ENCODE data around the gene GPC4.

Gene GPC4

DNA sequence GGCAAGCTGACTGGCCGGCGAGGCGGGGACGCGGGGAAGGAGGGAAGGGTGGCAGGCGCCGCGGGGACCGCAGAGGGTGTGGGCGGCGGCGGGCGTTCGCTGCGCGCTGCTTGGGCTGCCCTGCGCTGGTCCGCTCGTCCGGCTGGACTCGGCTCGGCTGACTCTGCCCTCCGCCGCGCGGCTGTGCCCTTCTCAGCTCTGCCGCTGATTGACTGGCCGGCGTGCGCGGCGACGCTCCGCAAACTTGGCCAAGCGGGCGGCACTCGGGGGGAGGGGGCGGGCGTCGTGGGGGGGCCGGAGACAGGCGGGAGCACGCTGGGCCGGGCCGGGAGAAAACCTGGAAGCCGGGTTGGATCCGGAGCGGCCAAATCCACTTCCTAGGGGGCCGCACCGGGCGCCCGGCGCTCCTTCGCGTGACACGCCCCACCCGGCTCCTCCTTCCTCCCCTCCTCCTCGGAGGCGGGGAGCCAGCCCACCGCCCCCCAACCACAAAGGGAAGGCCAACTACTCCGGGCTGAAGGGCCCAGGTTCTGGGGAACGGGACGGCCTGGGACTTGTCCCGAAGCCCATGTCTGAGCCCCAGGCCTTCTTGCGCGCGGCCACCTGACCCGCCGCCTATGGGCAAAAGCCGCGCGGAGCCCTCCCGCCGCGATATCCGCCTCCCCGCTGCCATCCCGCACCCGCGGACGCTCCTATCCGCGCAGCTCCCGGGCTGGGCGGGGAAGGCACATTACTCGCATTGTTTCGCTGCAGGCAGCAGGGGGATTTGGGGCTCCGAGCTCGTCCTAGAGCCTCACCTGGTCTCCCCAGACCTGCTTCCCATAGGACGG is at the start of gene GPC4:
TSS of gene GPC4 (minus strand) at position 214 of the 830 bp plus-strand sequence. CDS start 524 bp downstream, outside the sequence.
- DNase-seq (ENCODE audit: low read depth in 2 of 2): no peak

DNA sequence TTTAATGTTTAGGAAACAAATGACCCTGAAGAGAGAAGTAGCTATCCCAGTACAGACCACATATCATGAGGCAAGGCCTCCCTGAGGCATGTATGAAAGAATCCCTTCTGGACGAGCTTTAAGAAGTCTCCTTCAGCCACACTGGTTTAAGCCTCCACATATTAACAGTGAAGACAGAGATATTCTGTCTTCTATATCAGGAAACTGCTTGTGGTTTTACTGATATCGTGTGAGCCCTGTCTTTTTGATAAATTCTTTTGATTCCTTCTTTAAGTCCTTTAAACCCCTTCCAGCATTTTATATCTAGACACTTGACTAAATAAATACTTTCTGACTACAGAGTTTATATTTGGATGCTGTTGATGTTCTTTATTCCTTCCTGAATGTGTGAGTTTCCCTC is 45.9 kb upstream of the GPC4 start:
- DNase-seq (ENCODE audit: low read depth in 2 of 2): no peak

DNA sequence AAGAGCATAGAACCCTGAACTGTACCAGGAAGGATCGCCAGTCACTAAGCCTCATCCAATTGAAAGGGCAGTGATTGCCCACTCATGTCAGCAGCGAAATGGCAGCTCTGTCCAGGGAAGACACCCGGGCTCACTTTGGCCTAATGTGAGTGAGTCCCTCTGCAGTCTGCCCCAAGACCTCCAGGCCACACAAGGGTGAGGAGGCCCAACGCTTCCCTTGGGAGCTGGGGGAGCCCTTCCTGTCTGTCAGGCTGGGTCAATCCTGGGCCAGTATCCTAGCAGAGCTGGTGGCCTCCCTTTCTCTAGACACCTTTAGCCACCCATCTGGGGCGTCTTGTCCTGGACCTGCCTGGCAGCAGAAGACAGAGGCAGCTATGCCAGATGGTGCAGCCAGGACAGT is 39.6 kb upstream of the GPC4 start:
- DNase-seq (ENCODE audit: low read depth in 2 of 2): no peak

DNA sequence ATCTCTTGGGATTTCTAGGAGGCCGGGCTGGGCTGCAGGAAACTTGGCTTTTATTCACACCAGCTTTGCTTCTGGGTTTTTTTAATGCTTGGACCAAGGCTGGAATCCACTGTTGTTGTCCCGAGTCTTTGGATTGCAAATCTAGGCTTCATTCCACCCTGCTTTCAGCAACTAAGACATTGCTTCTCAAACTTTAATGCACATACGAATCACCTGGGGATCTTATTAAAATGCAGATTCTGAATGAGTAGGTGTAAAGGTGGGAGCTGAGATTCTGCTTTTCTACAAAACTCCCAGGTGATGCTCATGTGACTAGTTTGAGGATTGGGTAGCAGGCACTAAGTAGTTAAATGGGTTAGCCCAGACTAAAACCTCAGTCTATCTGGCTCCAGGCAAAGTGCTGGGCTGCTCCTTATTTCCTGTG is 39.2 kb upstream of the GPC4 start:
- no peak for DNase-seq (ENCODE audit: low read depth in 2 of 2)

DNA sequence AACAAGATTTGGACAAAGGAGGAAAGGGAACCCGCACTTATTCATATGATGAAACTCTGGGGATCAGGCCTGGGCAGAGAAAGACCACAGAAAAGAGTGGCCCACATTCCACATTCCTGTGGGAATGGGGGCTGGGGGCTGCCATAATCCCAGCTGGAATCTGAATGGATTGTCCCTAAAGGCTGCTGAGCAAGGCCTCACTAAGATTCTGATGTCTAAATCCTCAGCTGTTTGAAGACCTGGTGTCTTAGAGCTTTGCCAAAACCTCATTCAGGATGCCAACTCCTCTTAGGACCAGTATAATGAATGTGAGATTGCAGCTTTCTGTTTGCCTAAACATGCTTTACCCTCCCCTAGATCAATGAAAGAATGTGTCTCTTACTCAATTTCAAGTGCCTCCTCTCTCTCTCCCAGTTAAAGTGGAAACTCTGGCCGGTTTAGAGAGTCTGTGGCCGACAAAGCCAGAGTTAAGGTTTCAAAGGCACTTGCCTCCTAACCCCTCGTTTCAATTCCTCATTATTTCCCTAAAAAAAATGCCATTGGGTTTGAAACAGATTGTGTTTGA is 33.3 kb upstream of the GPC4 start:
- DNase-seq (ENCODE audit: low read depth in 2 of 2): no peak

DNA sequence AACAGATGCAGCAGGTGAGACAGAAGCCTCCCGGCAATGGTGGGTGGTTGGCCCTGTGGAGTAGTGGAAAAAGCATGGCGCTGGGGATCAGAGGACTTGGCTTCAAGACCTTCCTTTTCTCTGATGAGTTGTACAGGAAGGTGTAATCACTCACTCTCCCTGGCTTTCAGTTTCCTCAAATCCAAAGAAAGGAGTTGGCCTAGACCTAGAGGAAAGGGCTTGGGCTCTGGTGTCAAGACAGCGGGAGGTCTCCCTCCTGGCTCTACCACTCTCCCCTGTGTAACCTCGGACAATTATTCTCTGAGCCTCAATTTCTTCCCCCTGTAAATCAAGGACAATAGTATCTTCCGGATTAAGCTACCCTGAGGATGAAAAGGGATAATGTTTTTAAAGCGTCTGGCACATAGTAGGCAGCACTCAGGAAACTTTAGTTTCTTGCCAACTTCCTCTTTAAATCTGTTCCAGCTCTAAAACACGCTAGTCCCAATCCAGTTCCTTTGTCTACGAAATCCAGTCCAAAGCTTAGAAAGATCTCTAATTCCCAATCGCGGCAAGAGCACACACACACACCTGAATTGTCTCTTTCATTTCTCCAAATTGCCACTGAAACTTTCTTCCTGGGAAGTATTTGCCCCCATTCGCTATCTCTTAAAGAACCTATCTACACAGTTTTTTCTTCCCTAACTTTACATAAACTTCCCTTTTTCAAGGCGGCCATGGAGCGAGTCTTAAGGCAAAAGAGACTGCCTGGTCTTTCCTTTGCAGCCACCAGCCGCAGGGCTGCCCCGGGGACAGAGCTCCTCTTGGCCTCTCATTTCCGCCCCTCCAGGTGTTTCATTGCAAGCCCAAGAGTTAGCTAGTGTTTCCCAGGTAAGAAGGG is 29.9 kb upstream of the GPC4 start:
- no peak for DNase-seq (ENCODE audit: low read depth in 2 of 2)

DNA sequence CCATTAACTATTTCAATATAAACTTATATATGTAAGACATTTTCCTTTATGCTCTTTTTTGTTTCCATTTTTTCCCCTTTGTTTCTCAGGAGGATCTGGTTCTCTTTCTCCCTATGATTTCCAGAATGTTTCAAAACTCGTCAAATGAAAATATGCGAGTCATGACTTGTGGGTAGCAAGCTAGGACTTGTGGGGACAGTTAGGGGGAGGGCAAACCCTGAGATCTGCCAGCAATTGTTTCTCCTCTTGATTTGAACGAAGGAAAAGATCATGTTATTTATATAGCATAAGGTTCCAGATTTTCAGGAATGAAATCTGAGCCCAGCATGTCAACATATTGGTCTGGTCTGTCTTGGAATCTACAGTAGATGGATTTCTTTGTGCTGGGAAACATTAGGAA is 28.9 kb upstream of the GPC4 start:
- DNase-seq (ENCODE audit: low read depth in 2 of 2): no peak

DNA sequence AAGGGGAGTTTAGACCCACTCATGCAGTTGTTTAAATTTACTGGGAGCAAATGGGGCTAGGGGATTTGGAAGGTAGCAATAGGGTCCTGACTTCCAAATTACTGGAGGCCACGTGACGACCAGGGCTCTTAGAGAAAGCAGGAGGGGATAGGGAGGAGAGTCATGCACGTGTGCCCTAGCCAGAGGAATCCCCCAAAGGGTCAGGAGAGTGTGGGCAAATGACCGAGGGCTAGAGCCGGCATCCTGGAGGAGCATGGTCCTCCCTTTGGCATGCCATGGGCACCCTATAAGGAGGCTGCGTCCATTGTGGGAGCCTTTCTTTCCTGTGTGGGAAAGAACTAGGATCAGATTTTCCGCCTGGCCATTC is 25.5 kb upstream of the GPC4 start:
- no peak for DNase-seq (ENCODE audit: low read depth in 2 of 2)

DNA sequence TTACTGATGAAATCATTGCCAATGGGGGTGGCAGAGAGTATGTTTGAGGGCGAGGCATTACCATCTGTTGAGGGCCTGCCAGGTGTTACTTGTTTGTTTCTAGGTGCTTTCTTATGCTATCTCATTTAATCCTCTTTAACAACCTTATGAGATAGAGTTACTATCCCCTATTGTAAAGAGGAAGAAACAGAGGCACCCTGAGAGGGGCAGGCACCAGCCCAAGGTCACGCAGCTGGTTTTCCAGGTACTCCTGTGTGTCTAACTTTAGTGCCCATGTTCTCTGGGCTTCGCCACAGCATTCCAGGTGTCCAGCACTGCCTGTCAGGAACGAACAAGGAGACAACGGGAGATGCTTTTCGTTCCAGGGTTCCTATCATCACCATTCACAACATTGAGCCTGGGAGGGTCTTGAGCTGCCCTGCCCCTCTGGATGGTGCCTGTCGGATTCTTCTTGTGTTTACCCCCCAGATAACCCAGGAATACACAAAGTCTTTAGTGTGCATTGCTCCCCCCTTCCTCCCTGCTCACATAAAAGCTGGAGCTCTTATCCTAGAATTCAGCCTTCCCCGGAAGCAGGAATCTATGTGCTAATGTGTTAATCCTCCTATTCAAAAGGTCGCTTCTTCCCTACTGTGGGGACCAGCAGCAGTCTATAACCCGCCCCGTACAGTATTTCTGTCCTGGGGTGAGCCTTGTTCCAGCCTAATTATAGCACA is 24.9 kb upstream of the GPC4 start:
- no peak for DNase-seq (ENCODE audit: low read depth in 2 of 2)

DNA sequence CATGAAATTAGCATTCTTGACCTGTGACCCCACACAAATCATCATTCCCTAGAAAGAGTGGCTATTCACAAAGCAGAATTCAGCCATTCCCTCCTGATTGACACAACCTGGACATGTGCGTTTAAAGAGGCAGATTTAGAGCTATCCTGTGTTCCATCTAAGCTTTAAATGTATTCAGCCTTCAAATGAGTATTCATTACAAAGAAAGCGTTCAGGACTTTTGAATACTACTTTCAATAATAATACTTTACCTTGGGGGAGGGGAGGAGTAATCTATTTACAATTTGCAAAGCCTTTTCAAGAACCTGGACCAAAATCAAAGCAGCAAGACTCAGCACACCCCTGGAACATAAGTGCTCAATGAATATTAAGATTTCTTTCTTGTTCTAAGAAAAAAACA is 22.5 kb upstream of the GPC4 start:
- DNase-seq (ENCODE audit: low read depth in 2 of 2): no peak

DNA sequence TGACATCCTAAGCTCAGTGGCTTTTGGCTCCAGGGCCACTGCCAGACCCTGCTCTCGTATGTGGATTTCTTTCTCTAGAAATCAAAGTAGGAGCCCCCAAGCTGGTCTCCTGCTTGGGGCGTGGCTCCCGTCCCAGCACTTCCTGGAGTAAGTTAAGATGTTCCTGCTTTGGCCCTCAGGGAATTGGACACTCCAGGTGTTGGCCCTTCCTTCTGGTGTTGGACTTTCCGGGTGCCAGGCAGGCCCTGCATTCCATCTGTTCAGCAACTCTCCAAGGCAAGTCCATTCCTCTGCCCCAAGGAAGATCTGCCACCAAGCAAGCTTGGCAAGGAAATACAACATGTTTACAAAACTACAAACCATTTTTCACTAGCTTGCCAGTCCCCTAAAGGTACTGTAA is 22.1 kb upstream of the GPC4 start:
- no peak for DNase-seq (ENCODE audit: low read depth in 2 of 2)

DNA sequence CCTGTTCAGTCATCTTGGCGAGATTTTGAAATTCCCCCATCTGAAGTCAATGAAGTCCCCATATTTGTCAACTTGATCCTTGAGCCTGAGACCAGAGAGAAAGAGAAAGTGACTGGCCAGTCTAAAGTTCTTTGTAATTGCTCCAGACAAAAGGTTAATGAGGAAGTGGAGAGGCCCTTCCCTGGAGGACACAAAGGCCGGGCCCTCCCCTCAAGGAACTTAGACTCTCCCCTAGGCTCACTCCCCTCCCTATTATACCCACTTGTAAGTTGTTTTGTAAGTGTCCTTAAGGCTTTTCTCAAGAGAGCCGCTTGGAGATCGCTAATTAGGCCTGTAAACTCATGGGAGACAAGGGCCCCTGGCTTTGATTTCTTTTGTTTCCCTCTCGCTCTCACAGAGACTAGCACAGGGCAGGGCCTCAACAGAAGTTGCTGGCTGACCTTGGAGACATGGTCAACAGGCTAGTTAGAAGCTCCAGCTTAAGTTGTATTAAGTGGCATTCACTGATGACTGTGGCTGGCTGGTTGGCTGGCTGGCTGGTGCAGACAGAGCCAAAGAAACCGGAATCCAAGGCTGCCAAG is 20.3 kb upstream of the GPC4 start:
- DNase-seq (ENCODE audit: low read depth in 2 of 2): no peak

DNA sequence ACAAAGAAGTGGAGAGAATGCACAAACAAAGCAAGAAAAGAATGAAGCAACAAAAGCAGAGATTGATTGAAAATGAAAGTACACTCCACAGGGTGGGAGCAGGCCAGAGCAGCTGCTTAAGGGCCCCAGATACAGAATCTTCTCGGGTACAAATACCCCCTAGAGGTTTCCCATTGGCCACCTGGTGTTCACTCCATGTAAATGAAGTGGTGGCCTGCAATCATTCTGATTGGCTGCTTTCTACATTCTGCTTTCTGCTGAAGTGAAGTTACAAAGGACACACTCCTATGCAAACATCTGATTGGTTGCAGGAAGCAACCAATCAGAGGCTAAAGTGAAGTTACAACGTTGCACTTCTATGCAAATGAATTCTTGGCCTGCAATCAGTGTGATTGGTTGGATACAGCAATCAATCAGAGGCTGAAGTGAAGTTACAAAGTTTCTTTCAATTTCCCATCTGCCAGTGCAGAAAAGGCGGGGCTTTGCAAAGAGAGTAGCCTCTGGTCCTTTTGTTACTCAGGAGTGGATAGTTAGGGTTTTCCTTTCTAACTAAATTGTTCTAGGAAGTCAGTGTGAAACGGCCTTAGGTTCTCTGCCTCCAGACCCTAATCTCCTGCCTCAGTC is 19.0 kb upstream of the GPC4 start:
- DNase-seq (ENCODE audit: low read depth in 2 of 2): no peak

DNA sequence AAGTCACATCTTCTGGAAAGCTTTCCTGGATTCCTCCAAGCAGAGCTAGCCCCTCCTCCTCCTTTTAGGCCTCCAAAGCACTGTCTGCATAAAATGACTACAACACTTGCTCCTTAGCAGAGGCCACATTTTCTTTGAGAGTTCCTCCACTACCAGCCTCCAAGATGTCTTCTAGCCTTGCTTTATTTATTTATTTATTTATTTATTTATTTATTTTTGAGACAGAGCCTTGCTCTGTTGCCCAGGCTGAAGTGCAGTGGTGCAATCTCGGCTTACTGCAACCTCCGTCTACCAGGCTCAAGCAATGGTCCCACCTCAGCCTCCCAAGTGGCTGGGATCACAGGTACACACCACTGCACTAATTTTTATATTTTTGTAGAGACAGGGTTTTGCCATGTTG is 4.6 kb upstream of the GPC4 start:
- DNase-seq (ENCODE audit: low read depth in 2 of 2): no peak

DNA sequence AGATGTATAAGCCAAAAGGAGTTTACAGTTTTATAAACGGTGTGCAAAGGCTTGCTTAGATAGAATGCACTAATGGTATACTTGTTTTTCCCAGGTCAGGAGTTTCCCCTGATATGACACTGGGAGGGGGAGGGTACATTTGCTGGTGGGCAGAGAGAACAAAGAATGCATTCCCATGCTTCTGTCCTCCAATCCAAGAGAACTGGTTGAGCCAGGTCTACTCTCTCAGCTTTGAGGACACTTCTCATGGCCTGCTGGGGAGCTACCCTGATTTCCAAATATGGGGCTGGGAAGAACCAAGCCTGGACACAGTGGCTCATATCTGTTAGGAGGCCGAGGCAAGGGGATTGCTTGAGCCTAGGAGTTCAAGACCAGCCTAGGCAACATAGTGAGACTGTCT is 3.3 kb upstream of the GPC4 start:
- DNase-seq (ENCODE audit: low read depth in 2 of 2): no peak

DNA sequence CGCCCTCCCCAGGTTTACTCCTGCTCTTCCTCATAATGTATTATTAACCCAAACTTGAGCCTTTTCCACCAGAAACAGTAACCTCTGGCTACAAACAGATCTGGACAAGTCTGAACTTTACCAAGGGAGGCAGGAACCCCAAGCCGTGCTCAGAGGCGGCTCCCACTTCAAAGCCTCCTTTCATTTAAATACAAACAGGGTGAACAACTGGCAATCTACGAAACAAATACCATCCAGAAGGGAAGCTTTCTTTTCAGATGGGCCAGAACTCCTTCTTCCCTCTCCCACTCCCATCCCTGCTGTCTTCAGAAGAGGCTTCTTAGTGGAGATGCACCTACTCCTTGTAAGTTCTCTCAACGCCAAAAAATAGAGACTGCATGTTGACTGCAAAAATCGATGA is 2.1 kb upstream of the GPC4 start:
- no peak for DNase-seq (ENCODE audit: low read depth in 2 of 2)

DNA sequence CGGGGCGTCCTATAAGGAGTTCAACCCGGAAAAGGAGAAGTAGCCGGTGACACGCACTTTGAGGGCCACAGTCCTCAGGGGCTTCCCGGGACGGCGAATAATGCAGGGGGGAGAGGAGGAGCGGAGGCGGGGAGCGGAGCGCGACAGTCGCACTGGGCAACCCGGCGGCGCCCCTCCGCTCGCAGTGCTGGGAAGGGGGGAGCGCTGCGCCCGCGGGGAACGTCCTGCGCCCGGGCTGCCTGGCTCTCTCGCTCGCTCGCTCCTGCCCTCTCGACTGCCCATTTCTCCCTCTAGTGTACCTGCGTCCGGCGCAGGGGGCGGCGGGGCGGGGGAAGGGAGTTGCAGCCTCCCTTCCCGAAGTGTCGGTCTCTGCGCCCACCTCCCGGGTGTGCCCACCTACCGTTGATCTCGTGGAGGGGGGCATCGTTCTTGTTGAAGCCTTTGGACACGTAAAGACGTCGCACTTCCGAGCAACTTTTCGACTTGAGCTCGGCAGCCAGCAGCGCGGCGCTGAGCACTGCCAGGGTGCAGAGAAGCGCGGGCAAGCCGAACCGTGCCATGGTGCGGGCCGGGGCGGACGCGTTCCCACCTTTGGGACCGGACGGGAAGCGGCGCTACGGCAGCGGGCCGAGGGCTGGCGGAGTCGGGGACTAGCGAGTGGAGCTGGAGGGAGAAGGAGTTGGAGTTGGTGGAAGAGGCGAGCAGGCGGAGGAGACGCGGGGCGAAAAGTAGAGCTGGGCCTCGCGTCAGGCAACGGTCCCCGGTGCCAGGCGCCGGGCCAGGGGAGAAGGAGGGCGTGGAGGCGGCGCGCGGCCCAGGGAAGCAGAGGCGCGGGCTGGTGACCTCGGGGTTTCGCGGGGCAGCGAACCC is 648 bp downstream of the GPC4 start:
- DNase-seq (ENCODE audit: low read depth in 2 of 2): no peak

DNA sequence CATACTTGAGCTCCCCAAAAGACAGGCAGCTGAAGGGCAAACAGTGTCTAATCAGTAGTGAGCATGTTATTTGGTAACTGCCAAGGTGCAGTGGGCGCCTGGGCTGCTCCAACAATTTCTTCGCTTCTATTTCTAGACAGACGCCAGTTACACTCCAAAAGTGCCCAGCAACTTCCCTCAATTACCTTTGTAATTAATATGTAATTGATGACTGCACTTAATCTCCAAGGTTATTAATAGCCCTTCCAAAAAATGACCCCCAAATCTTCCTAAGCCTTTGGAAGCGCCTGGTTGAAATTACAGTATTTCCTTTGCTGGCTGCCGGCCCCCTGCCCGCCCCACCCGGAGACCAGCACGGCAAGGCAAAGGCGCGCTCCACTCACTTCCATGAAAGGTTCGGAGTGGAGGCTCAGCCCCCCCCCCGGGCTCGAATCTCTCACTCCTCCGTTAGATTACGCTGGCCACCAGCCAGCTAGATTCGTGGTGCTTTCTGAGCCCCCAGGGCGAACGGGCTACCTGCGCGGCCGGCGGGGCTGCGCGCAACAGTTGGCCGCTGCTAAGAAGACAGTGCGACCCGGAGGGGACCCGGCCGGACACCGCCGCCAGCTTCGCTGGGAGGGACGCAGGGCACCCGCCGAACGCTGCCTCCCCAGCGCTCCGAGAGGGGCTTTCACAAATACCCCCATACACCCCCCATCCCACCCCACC is 1.9 kb downstream of the GPC4 start:
- no peak for DNase-seq (ENCODE audit: low read depth in 2 of 2)

DNA sequence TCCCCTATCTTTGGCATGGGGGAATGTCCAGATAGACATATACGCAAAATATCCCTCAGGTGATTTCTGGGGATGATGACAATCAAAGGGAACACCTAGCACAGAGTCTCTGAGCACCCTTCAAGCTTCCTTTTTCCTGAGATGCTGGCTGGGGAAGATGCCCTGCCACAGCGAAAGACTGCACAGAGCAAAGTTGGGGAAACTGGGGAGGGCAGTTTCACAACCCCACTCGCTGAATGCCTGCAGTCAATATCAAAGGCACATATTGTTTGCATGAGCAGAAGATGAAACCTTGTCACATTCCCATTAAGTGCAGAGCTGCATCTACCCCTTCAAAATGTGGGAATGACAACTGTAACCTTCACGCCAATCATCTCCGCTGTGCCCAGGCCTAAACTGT is 2.6 kb downstream of the GPC4 start:
- no peak for DNase-seq (ENCODE audit: low read depth in 2 of 2)

DNA sequence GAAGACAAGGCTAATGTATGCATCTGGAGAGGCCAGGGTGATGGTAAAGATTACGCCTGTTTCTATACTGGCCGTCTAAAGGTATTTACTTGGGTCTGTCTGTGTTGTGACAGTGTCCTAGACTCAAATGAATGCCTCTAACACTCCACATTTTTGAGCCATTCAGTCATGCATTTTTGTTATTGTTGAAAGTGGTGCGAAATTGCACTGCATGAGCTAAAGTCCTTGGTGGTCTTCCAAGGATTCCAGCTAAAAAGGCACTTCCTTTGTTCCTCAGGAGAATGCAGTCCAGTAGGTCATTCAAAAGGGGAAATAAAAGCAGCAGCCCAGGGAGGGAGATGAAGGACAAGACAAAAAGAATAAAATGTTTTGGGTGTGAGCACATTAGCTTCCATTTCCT is 3.0 kb downstream of the GPC4 start:
- DNase-seq (ENCODE audit: low read depth in 2 of 2): no peak

All from stimulated activated CD4-positive, alpha-beta T cell treated with anti-CD3 and anti-CD28 coated beads, Interleukin-4, amount 100 ng/mL, for 48 hours (primary cell).